K562 (cell line): ENCODE measurements around the gene KRTAP5-1.

Source experiments
- FOSL1 ChIP-seq: fragments of 200-800 bp; sonication (Bioruptor generic); conservative IDR thresholded peaks from 2 replicates; pipeline ENCODE4 v1.6.1; 2016; ENCODE audit warnings: missing genetic modification characterization, missing compliant biosample characterization
- KDM5B ChIP-seq: fragments of 200-600 bp; sonication (generic); IDR thresholded peaks from 2 replicates; pipeline ENCODE4 v1.6.1; 2012; ENCODE audit warnings: low read depth, mild to moderate bottlenecking, moderate library complexity, low read length, control low read depth, inconsistent platforms; ENCODE audit not compliant: insufficient replicate concordance
- RAD21 ChIP-seq, 2 experiments: fragments of 250-450 bp in 1 of 2; fragments of 450-650 bp in 1 of 2; sonication (Bioruptor Pico) in 1 of 2; formaldehyde crosslinking in 1 of 2; IDR thresholded peaks in 1 of 2; conservative IDR thresholded peaks in 1 of 2; 2 replicates each; pipeline versions ENCODE4 v1.4.0 to v1.8.0; 2020 to 2022; ENCODE audit warnings: mild to moderate bottlenecking in 2 of 2, moderate library complexity in 1 of 2
- USF1 ChIP-seq: sonication (generic); formaldehyde crosslinking; IDR thresholded peaks from 2 replicates; pipeline ENCODE4 v1.9.0; 2022; ENCODE audit warnings: mild to moderate bottlenecking, missing genetic modification reagents

DNA sequence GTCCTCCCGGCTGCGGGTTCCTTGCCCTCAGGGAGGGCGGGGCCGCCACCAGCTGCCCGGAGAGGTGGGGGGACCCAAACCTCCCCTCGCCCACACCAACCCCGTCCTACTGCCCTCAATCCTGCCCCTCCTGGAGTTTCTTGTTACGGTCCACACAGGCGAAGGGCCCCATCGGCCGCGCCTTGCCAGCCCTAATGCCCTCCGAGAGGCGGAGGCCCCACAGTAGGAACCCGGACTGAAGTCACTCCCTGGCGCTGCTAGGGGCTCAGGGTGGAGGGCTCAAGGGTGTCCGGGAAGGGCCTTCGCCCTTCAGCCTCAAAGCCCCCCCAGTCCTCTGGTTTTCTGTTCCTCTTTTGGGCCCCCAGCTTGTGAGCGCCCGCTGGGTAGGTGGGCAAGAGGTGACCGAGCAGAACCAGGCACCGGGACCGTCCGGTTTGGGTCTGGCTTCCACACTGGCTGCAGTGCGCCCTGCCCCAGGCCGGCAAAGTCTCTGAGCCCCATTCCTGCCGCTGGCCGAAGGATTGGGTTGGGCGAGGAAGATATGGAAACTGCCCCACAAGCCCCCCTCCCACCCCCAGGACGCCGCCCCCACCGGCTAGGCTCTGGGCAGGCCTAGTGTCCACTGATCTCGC is 37.5 kb downstream of the KRTAP5-1 start:
- TF ChIP-seq FOSL1 (tag) (no peak), USF1 (CRISPR knock-in tag) (no peak), KDM5B (no peak), RAD21 (CRISPR knock-in tag; conservative IDR thresholded peaks at IDR 0.05 in 1 of 2, IDR thresholded peaks at IDR 0.05 in 1 of 2) (no peak)
